Measurements from ENCODE around the gene TPD52L1. TPM values are rescaled to one million over a fixed set of nuclear protein-coding genes. Genes with fewer than 3 reads are reported as not detected.

Gene TPD52L1
- total and polyA plus RNA-seq, 2 donors (not counting 3 experiments of a cell fraction or from before 2014, with no cell fraction given) = 0.29 to 0.37 TPM

- no TSS peak for BruUV-seq (replicated peaks)
- dilution Hi-C loops (cut with MboI; ENCODE audit: extremely low pct_ligation_motif_present, low sequenced_read_pairs) = no loop called here
Observed at GRCh38 chr6:125299257-125299656, 145.7 kb downstream of the TPD52L1 start.

DNA sequence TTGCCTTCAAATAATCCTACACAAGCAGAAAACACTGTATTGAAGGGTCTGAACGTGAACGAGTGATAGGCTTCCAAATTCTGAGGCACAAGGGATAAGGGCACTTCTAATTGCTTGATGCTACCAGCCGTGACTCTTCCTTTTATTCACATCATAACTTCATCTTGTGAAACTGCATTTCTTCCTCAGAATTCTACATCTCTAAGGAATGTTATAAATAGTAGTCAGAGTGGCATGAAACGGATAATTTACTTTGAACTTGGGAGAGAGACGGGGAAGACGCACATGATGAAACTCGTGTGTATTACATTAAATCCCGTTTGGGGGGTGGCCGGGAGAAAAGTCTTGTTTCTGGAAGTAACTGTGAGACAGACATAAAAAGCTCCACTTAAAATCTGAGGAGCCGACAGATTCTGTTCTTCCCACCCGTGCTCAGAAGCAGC is 147.4 kb downstream of the TPD52L1 start:
- Histone ChIP-seq H3K4me1 (ENCODE audit: control insufficient read depth, extremely low read depth, insufficient read depth, low read length) (peaks cover 10% of the 10 kb centered on the region), H2AFZ (ENCODE audit: low read depth, low read length) (peak overlapping the region; percentile 85), H3K9ac (replicated peaks; ENCODE audit: extremely low read depth, insufficient read depth, low read length) (peak overlapping the region; percentile 82), H3K9me3 (replicated peaks; ENCODE audit: control insufficient read depth, insufficient read depth, low read length) (no peaks in the 10 kb centered on the region), H3K79me2 (ENCODE audit: control insufficient read depth, insufficient read depth, low read length) (no peaks in the 10 kb centered on the region), H3K27ac (ENCODE audit: insufficient read depth, low read depth, low read length) (peak overlapping the region; percentile 72), H3K9me1 (replicated peaks; ENCODE audit: control insufficient read depth, extremely low read depth, insufficient read depth, low read length) (no peaks in the 10 kb centered on the region), H3K4me3 (replicated peaks in 1 of 3; ENCODE audit: insufficient read depth in 1 of 3, low read depth in 1 of 3, low read length in 3 of 3) (peak overlapping the region; percentile 10 to 56 (median 47)), H4K20me1 (replicated peaks; ENCODE audit: control insufficient read depth, extremely low read depth, insufficient read depth, low read length) (no peaks in the 10 kb centered on the region), H3K36me3 (ENCODE audit: control insufficient read depth in 2 of 2, extremely low read depth in 1 of 2, insufficient read depth in 2 of 2, low read length in 2 of 2) (no peaks in the 10 kb centered on the region), H3K4me2 (ENCODE audit: insufficient read depth, low read length) (peak overlapping the region; percentile 66), H3K27me3 (ENCODE audit: control insufficient read depth in 2 of 2, insufficient read depth in 2 of 2, low read length in 2 of 2) (peaks cover 7 to 12% of the 10 kb centered on the region in 2 experiments)
- dilution Hi-C loops (cut with MboI; ENCODE audit: extremely low pct_ligation_motif_present, low sequenced_read_pairs) (no loop called here), intact Hi-C loops (cut with micrococcal nuclease) (loop anchor here (1.0 to 5.0 kb wide), 7 partner anchors 108 to 448 kb away; partner anchors contain the start of genes HEY2, RNF217 and TPD52L1)
- no peak for TF ChIP-seq POLR2AphosphoS5 (IDR thresholded peaks at IDR 0.05; ENCODE audit: insufficient read depth, low read depth, low read length)
- TF ChIP-seq JUN (IDR thresholded peaks at IDR 0.05; ENCODE audit: borderline replicate concordance, insufficient read depth, insufficient read length, low read depth) = no peak
- no peak for TF ChIP-seq GATA2 (IDR thresholded peaks at IDR 0.05; ENCODE audit: insufficient read depth, insufficient read length, low read depth, low read length)
- TF ChIP-seq POLR2A (IDR thresholded peaks at IDR 0.05; ENCODE audit: low read depth, low read length) = no peak
- TF ChIP-seq, protein P1, sequence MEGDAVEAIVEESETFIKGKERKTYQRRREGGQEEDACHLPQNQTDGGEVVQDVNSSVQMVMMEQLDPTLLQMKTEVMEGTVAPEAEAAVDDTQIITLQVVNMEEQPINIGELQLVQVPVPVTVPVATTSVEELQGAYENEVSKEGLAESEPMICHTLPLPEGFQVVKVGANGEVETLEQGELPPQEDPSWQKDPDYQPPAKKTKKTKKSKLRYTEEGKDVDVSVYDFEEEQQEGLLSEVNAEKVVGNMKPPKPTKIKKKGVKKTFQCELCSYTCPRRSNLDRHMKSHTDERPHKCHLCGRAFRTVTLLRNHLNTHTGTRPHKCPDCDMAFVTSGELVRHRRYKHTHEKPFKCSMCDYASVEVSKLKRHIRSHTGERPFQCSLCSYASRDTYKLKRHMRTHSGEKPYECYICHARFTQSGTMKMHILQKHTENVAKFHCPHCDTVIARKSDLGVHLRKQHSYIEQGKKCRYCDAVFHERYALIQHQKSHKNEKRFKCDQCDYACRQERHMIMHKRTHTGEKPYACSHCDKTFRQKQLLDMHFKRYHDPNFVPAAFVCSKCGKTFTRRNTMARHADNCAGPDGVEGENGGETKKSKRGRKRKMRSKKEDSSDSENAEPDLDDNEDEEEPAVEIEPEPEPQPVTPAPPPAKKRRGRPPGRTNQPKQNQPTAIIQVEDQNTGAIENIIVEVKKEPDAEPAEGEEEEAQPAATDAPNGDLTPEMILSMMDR (IDR thresholded peaks at IDR 0.05; ENCODE audit: extremely low read depth in 1 of 2, insufficient read depth in 1 of 2, low read depth in 1 of 2, low read length in 2 of 2) = no peak
- TF ChIP-seq EZH2 (IDR thresholded peaks at IDR 0.05; ENCODE audit: borderline replicate concordance, low read depth, low read length, severe bottlenecking) = no peak
- TF ChIP-seq MAX (IDR thresholded peaks at IDR 0.05; ENCODE audit: insufficient read depth, insufficient read length) = no peak
- TF ChIP-seq MYC (IDR thresholded peaks at IDR 0.05; ENCODE audit: low read depth, low read length) = no peak
- TF ChIP-seq FOS (IDR thresholded peaks at IDR 0.05; ENCODE audit: borderline replicate concordance, insufficient read depth, low read length) = no peak
- peak; percentile 26 for DNase-seq (ENCODE audit: low read depth, low spot score)
- no peak for FAIRE-seq
- TSS peak; percentile 62 for BruUV-seq (replicated peaks)
- ChIA-PET POLR2A (no interaction called here), CTCF (interaction anchor here (0.7 to 3.4 kb wide), 9 partner anchors 11 to 655 kb away, joined by 3 to 17 read pairs (median 5); partner anchors contain the start of genes HINT3 and TPD52L1)

More at GRCh38 chr6:125299257-125299656, 145.7 kb downstream of the TPD52L1 start:
- DNase-seq (ENCODE audit: low read depth, low spot score) (no peak), FAIRE-seq (no peak)
- H4K20me1 ChIP-seq (replicated peaks; ENCODE audit: control insufficient read depth, extremely low read depth, insufficient read depth, low read length) = no peaks in the 10 kb centered on the region
- no peaks in the 10 kb centered on the region for H3K79me2 ChIP-seq (ENCODE audit: control insufficient read depth, insufficient read depth, low read length)
- POLR2A ChIA-PET = no interaction called here
- peaks cover 2% of the 10 kb centered on the region in 2 experiments for H3K27me3 ChIP-seq (ENCODE audit: control insufficient read depth in 2 of 2, insufficient read depth in 2 of 2, low read length in 2 of 2)
- no peak for TF ChIP-seq POLR2A (IDR thresholded peaks at IDR 0.05; ENCODE audit: low read depth, low read length)
- no peak overlapping the region for H3K9ac ChIP-seq (replicated peaks; ENCODE audit: extremely low read depth, insufficient read depth, low read length)
- no peak overlapping the region for H3K4me3 ChIP-seq (replicated peaks in 1 of 3; ENCODE audit: insufficient read depth in 1 of 3, low read depth in 1 of 3, low read length in 3 of 3)
- H3K9me3 ChIP-seq (replicated peaks; ENCODE audit: control insufficient read depth, insufficient read depth, low read length) = no peaks in the 10 kb centered on the region
- H3K9me1 ChIP-seq (replicated peaks; ENCODE audit: control insufficient read depth, extremely low read depth, insufficient read depth, low read length) = no peaks in the 10 kb centered on the region
- no peak overlapping the region for H3K27ac ChIP-seq (ENCODE audit: insufficient read depth, low read depth, low read length)
- no peaks in the 10 kb centered on the region for H3K36me3 ChIP-seq (ENCODE audit: control insufficient read depth in 2 of 2, extremely low read depth in 1 of 2, insufficient read depth in 2 of 2, low read length in 2 of 2)
- peaks cover 10% of the 10 kb centered on the region for H3K4me1 ChIP-seq (ENCODE audit: control insufficient read depth, extremely low read depth, insufficient read depth, low read length)
- CTCF ChIA-PET = interaction anchor here (3.4 kb wide), 1 partner anchor 12 kb away, joined by 15 read pairs; no protein-coding TSS in a partner anchor
- intact Hi-C loops (cut with micrococcal nuclease) = loop anchor here (5.0 kb wide), 1 partner anchor 87 kb away; no protein-coding TSS in a partner anchor
- no peak overlapping the region for H2AFZ ChIP-seq (ENCODE audit: low read depth, low read length)
- no peak overlapping the region for H3K4me2 ChIP-seq (ENCODE audit: insufficient read depth, low read length)

Data from endothelial cell of umbilical vein (primary cell).